OCI-LY7 (cell line): ENCODE measurements around the gene CHST7. TPM values are rescaled to one million over a fixed set of nuclear protein-coding genes. Genes with fewer than 3 reads are reported as not detected.

Experiments used
- BruUV-seq: library from RNA; stranded (reverse); fragments of 400-500 nt; replicated peaks from 2 replicates; lab custom pipeline; 2021; lab: Mats Ljungman, UMichigan
- CTCF ChIA-PET: fragments of 300-600 bp; sonication (Branson Sonifier 250); formaldehyde crosslinking; loops from one replicate; lab custom pipeline; 2022; ENCODE audit warnings: antibody characterized with exemption; ENCODE audit not compliant: unreplicated experiment; lab: Charles Lee
- POLR2A ChIA-PET: fragments of 300-600 bp; sonication (Branson Sonifier 250); formaldehyde crosslinking; loops from one replicate; lab custom pipeline; 2022; ENCODE audit warnings: antibody characterized with exemption; lab: Charles Lee
- DNase-seq: peaks from one replicate; pipeline ENCODE4 v3.0.0-alpha.2; 2015; ENCODE audit warnings: low spot score
- H2AFZ ChIP-seq: fragments of 200-600 bp; sonication (generic), shearing (Covaris generic); 2 replicates; pipeline ENCODE4 v1.6.1; 2014; ENCODE audit warnings: mild to moderate bottlenecking, antibody characterized with exemption, low read length, moderate library complexity
- H3K27ac ChIP-seq: fragments of 200-600 bp; sonication (generic); 2 replicates; pipeline ENCODE4 v1.5.1; 2014; ENCODE audit warnings: mixed run types, low read depth, mild to moderate bottlenecking, moderate library complexity, low read length, inconsistent platforms; ENCODE audit not compliant: poor library complexity, severe bottlenecking
- H3K36me3 ChIP-seq: fragments of 200-600 bp; sonication (generic); 2 replicates; pipeline ENCODE4 v1.6.1; 2014; ENCODE audit warnings: mild to moderate bottlenecking, antibody characterized with exemption, low read length, moderate library complexity, mixed read lengths; ENCODE audit not compliant: insufficient read depth
- H3K4me1 ChIP-seq: fragments of 200-600 bp; sonication (generic); 2 replicates; pipeline ENCODE4 v1.5.1; 2014; ENCODE audit warnings: mild to moderate bottlenecking, low read length; ENCODE audit not compliant: insufficient read depth, poor library complexity, severe bottlenecking
- H3K4me2 ChIP-seq: fragments of 200-600 bp; sonication (generic); 2 replicates; pipeline ENCODE4 v1.6.1; 2014; ENCODE audit warnings: mild to moderate bottlenecking, low read length
- H3K4me3 ChIP-seq: fragments of 200-600 bp; sonication (generic); 2 replicates; pipeline ENCODE4 v1.5.1; 2014; ENCODE audit warnings: mild to moderate bottlenecking, low read depth, low read length; ENCODE audit not compliant: poor library complexity, severe bottlenecking
- H3K79me2 ChIP-seq: fragments of 200-600 bp; sonication (generic); 2 replicates; pipeline ENCODE4 v1.6.1; 2016; ENCODE audit warnings: low read depth, mild to moderate bottlenecking, low read length, moderate library complexity, mixed read lengths; ENCODE audit not compliant: insufficient read depth
- H3K9me2 ChIP-seq: fragments of 200-600 bp; sonication (generic); 2 replicates; pipeline ENCODE4 v1.6.1; 2016; ENCODE audit warnings: mild to moderate bottlenecking, low read length, mixed read lengths; ENCODE audit not compliant: insufficient read depth
- H3K9me3 ChIP-seq: fragments of 200-600 bp; sonication (generic); 2 replicates; pipeline ENCODE4 v1.6.1; 2014; ENCODE audit warnings: mild to moderate bottlenecking, mixed run types, low read length, mixed read lengths
- H4K20me1 ChIP-seq: fragments of 200-600 bp; sonication (generic); 2 replicates; pipeline ENCODE4 v1.6.1; 2014; ENCODE audit warnings: mild to moderate bottlenecking, antibody characterized with exemption, low read length, moderate library complexity, mixed read lengths; ENCODE audit not compliant: insufficient read depth
- EZH2phosphoT487 ChIP-seq: fragments of 200-600 bp; sonication (generic); IDR thresholded peaks from 2 replicates; pipeline ENCODE4 v1.6.1; 2018; ENCODE audit warnings: low read depth, borderline replicate concordance, mild to moderate bottlenecking, mixed run types, antibody characterized with exemption, low read length, moderate library complexity, mixed read lengths
- intact Hi-C: fragments of 100-400 bp; cut with micrococcal nuclease; formaldehyde crosslinking; loops from one replicate; pipeline ENCODE4 v1.10.0; 2022; ENCODE audit not compliant: unreplicated experiment
- total RNA-seq, 2 experiments: library from RNA; depleted of rRNA in 1 of 2; stranded (reverse); fragments of >200 nt in 1 of 2; shearing (Covaris generic) in 1 of 2; gene quantifications; 2 replicates each; pipeline ENCODE4 v1.2.3, GENCODE V29; 2014 to 2022
- TF ChIP-seq, protein P1 (sequence below): fragments of 200-600 bp; sonication (generic); conservative IDR thresholded peaks from 2 replicates; pipeline ENCODE4 v1.5.1; 2014; ENCODE audit warnings: mild to moderate bottlenecking, antibody characterized with exemption, low read length, moderate library complexity, mixed read lengths

CHST7 gene
- total RNA-seq, 2 experiments from 2014 or later, result 2.0 to 5.3 TPM

DNA sequence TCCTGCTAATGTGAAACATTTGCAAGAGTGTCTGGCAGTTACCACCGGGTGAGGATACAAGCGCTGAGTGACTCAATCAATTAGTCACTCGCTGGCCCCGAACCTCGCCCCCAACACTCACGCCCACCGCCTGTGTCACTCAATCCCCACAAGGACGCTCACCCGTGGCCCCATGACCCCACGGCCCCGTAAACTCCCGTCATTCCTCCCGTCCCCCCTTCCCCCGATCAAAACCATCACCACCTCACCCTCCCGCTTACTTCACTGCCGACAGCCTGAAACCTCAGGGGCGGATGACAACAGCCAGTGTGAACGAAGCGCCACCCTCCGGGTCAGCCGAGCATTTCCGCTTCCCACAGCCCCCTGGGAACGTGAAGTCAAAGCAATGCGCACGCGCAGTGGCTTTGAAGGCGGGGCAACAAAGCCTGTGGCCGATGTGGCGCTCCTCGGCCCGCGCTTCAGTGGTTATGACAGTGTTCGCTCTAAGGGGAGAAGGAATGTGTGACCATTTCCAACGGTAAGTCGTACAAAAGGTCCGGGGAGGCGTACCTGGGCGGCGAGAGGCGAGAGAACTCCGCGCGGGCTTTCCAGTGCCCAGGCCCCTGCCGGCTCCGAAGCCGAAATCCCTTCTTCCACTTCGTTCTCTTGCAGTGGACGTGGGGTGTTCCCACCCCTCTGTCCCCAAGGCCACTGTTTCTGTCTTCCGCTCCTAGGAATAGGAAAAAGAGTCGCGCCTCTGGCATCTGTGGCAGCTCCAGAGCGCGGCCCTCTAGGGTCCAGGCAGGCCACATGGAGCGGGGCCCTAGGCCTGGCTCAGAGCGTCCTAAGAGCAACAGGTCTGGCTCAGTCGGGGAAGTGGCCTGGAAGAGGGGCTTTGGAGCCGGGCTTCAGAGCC is 28.2 kb upstream of the CHST7 start, which contains the start of gene ZNF674:
Gene ZNF674, minus strand, starts transcription at position 311 of the 895 bp plus-strand sequence. CDS start 3,334 bp downstream, outside the sequence.
- TF ChIP-seq, protein P1, sequence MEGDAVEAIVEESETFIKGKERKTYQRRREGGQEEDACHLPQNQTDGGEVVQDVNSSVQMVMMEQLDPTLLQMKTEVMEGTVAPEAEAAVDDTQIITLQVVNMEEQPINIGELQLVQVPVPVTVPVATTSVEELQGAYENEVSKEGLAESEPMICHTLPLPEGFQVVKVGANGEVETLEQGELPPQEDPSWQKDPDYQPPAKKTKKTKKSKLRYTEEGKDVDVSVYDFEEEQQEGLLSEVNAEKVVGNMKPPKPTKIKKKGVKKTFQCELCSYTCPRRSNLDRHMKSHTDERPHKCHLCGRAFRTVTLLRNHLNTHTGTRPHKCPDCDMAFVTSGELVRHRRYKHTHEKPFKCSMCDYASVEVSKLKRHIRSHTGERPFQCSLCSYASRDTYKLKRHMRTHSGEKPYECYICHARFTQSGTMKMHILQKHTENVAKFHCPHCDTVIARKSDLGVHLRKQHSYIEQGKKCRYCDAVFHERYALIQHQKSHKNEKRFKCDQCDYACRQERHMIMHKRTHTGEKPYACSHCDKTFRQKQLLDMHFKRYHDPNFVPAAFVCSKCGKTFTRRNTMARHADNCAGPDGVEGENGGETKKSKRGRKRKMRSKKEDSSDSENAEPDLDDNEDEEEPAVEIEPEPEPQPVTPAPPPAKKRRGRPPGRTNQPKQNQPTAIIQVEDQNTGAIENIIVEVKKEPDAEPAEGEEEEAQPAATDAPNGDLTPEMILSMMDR, result peak; percentile 55
- no peak for TF ChIP-seq EZH2phosphoT487
- peak within 1 kb of the TSS; percentile 47 for H3K27ac ChIP-seq
- H3K79me2 ChIP-seq, result peaks cover 26% of the 10 kb centered on the region
- no peaks in the 10 kb centered on the region; the same call in 1 of the 2 replicates for H4K20me1 ChIP-seq
- POLR2A ChIA-PET, result no interaction called here
- intact Hi-C loops, result no loop called here
- peaks cover 18% of the 10 kb centered on the region for H3K4me1 ChIP-seq
- peak; percentile 94 for DNase-seq
- peak within 1 kb of the TSS; percentile 100 for H3K4me3 ChIP-seq
- BruUV-seq, result no TSS peak
- no peaks in the 10 kb centered on the region for H3K9me2 ChIP-seq
- H2AFZ ChIP-seq, result peak within 1 kb of the TSS; percentile 92
- peak within 1 kb of the TSS; percentile 97 for H3K4me2 ChIP-seq
- H3K9me3 ChIP-seq, result no peaks in the 10 kb centered on the region
- CTCF ChIA-PET, result no interaction called here
- peaks cover 16% of the 10 kb centered on the region for H3K36me3 ChIP-seq

DNA sequence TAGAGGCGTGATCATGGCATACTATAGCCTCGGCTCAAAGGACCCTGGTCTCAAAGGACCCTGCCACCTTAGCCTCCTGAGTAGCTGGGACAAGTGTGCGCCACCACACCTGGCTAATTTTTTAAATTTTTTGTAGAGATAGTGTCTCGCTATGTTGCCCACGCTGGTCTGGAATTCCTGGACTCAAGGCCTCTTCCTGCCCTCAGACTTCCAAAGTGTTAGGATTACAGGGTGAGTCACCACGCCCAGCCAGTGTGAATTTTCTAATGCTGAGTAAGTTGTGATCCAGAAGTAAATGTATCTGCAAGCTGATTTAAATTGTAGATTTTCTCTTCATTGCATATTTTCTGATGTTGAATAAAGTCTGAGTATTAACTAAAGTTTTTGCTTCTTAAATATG is 25.7 kb upstream of the CHST7 start:
- BruUV-seq, result no TSS peak
- no peak overlapping the region for H2AFZ ChIP-seq
- DNase-seq, result no peak
- peaks cover 21% of the 10 kb centered on the region for H3K4me1 ChIP-seq
- peaks cover 26% of the 10 kb centered on the region for H3K79me2 ChIP-seq
- POLR2A ChIA-PET, result interaction anchor here (0.5 kb wide), 1 partner anchor 65 kb away, joined by 4 read pairs; no protein-coding TSS in a partner anchor
- H3K9me2 ChIP-seq, result no peaks in the 10 kb centered on the region
- H3K4me2 ChIP-seq, result no peak overlapping the region
- no peaks in the 10 kb centered on the region for H3K9me3 ChIP-seq
- intact Hi-C loops, result no loop called here
- H3K4me3 ChIP-seq, result no peak overlapping the region
- no peaks in the 10 kb centered on the region; the same call in 1 of the 2 replicates for H4K20me1 ChIP-seq
- peaks cover 16% of the 10 kb centered on the region for H3K36me3 ChIP-seq
- CTCF ChIA-PET, result no interaction called here
- TF ChIP-seq EZH2phosphoT487, result no peak
- TF ChIP-seq, protein P1, result no peak
- H3K27ac ChIP-seq, result no peak overlapping the region

DNA sequence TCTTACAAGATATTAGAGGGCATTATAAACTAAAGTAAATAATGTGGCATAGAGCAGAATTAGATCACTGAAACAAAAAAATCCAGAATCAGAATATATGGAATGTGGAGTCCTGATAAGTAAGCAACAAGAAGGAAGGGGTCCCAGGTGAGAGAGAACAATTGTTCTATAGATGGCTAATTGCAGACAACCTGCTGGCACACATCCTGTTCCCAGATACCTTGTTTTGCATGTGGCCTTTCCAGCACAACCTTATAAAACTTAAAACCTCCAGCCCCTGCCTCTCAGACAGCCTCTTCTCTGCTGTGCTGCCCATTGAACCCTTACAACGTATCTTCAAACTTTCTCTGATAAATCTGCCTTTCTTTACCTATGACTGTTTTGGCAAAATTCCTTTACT is 23.7 kb upstream of the CHST7 start:
- Histone ChIP-seq H3K79me2 (peaks cover 26% of the 10 kb centered on the region), H3K4me1 (peaks cover 8% of the 10 kb centered on the region), H3K9me3 (no peaks in the 10 kb centered on the region), H3K27ac (no peak overlapping the region), H3K9me2 (no peaks in the 10 kb centered on the region), H4K20me1 (no peaks in the 10 kb centered on the region; the same call in 1 of the 2 replicates), H3K4me2 (no peak overlapping the region), H2AFZ (no peak overlapping the region), H3K4me3 (no peak overlapping the region), H3K36me3 (peaks cover 16% of the 10 kb centered on the region)
- TF ChIP-seq, protein P1, result no peak
- no peak for TF ChIP-seq EZH2phosphoT487
- CTCF ChIA-PET, result no interaction called here
- POLR2A ChIA-PET, result no interaction called here
- DNase-seq, result no peak
- BruUV-seq, result no TSS peak
- intact Hi-C loops, result no loop called here
